NOMO-1 treated with dmso at 0.1 percent for 144 hours (cell line): ENCODE measurements around the gene PRDM1.

Experiments used
- DNase-seq: peaks from one replicate; lab custom pipeline; 2025; ENCODE audit not compliant: unreplicated experiment; lab: John Stamatoyannopoulos, UW

Gene PRDM1

GRCh38 chr6:106069478-106069877 is 16.7 kb upstream of the PRDM1 start:
- DNase-seq: no peak

- no peak for DNase-seq
These were observed 15.5 kb upstream of the PRDM1 start for GRCh38 chr6:106070636-106071035.

- DNase-seq: no peak
These were observed 13.5 kb upstream of the PRDM1 start for GRCh38 chr6:106072501-106073090.

- DNase-seq: no peak
These were observed 12.0 kb upstream of the PRDM1 start for GRCh38 chr6:106074146-106074545.

- no peak for DNase-seq
These were observed 10.0 kb upstream of the PRDM1 start for GRCh38 chr6:106076139-106076538.

- no peak for DNase-seq
These were observed 9.0 kb upstream of the PRDM1 start for GRCh38 chr6:106077170-106077569.

- DNase-seq: no peak
These were observed 8.3 kb upstream of the PRDM1 start for GRCh38 chr6:106077881-106078280.

- no peak for DNase-seq
These were observed 6.0 kb upstream of the PRDM1 start for GRCh38 chr6:106079961-106080762.

- no peak for DNase-seq
These were observed 5.4 kb upstream of the PRDM1 start for GRCh38 chr6:106080763-106081095.

- no peak for DNase-seq
These were observed 4.4 kb upstream of the PRDM1 start for GRCh38 chr6:106081715-106082114.

GRCh38 chr6:106082735-106083398 is 3.3 kb upstream of the PRDM1 start:
- no peak for DNase-seq

GRCh38 chr6:106083618-106084017 is 2.5 kb upstream of the PRDM1 start:
- no peak for DNase-seq

- DNase-seq: peak; percentile 88
These were observed 1.8 kb upstream of the PRDM1 start for GRCh38 chr6:106084106-106084988.

GRCh38 chr6:106084989-106085691 is 996 bp upstream of the PRDM1 start:
- no peak for DNase-seq

- no peak for DNase-seq
These were observed 498 bp upstream of the PRDM1 start for GRCh38 chr6:106085692-106085983.

- DNase-seq: no peak
These were observed 659 bp downstream of the PRDM1 start for GRCh38 chr6:106086814-106087175.

GRCh38 chr6:106087548-106088325 is 1.6 kb downstream of the PRDM1 start:
- no peak for DNase-seq

- peak; percentile 61 for DNase-seq
These were observed 3.9 kb downstream of the PRDM1 start for GRCh38 chr6:106090001-106090400.

GRCh38 chr6:106092279-106092678 is 6.1 kb downstream of the PRDM1 start:
- no peak for DNase-seq

GRCh38 chr6:106094261-106094963 is 8.3 kb downstream of the PRDM1 start:
- DNase-seq: no peak
